HG03469 (cell line): ENCODE results near the gene TPD52L1.

ENCODE experiments used
- ATAC-seq: cut with Tn5 transposase; IDR thresholded peaks from one replicate; pipeline ENCODE4 v1.9.1; 2021; ENCODE audit warnings: mild to moderate bottlenecking, moderate library complexity, moderate number of reproducible peaks; ENCODE audit not compliant: unreplicated experiment

The TPD52L1 gene

GRCh38 chr6:125173341-125174095 lies 19.9 kb downstream of the TPD52L1 start:
- ATAC-seq, result no peak

GRCh38 chr6:125174626-125175025 lies 21.1 kb downstream of the TPD52L1 start:
- ATAC-seq, result no peak

- no peak for ATAC-seq
Observed at GRCh38 chr6:125175466-125176048, 22.0 kb downstream of the TPD52L1 start.

- ATAC-seq, result no peak
Observed at GRCh38 chr6:125182237-125183008, 28.9 kb downstream of the TPD52L1 start.

GRCh38 chr6:125183391-125183790 lies 29.8 kb downstream of the TPD52L1 start:
- no peak for ATAC-seq

- no peak for ATAC-seq
Observed at GRCh38 chr6:125188037-125188436, 34.5 kb downstream of the TPD52L1 start.

- ATAC-seq, result no peak
Observed at GRCh38 chr6:125188594-125189203, 35.1 kb downstream of the TPD52L1 start.

GRCh38 chr6:125189494-125189893 lies 35.9 kb downstream of the TPD52L1 start:
- no peak for ATAC-seq

GRCh38 chr6:125190667-125191066 lies 37.1 kb downstream of the TPD52L1 start:
- no peak for ATAC-seq

- peak; percentile 96 for ATAC-seq
Observed at GRCh38 chr6:125191916-125192609, 38.5 kb downstream of the TPD52L1 start.

GRCh38 chr6:125192610-125192930 lies 39.0 kb downstream of the TPD52L1 start:
- no peak for ATAC-seq

GRCh38 chr6:125193208-125193607 lies 39.6 kb downstream of the TPD52L1 start:
- no peak for ATAC-seq

GRCh38 chr6:125194941-125195340 lies 41.4 kb downstream of the TPD52L1 start:
- no peak for ATAC-seq

GRCh38 chr6:125195526-125195925 lies 42.0 kb downstream of the TPD52L1 start:
- ATAC-seq, result no peak

GRCh38 chr6:125196613-125197012 lies 43.0 kb downstream of the TPD52L1 start:
- no peak for ATAC-seq

- ATAC-seq, result no peak
Observed at GRCh38 chr6:125197795-125198269, 44.3 kb downstream of the TPD52L1 start.

- ATAC-seq, result no peak
Observed at GRCh38 chr6:125198398-125198937, 44.9 kb downstream of the TPD52L1 start.

- ATAC-seq, result no peak
Observed at GRCh38 chr6:125200941-125201340, 47.4 kb downstream of the TPD52L1 start.

GRCh38 chr6:125201961-125202729 lies 48.6 kb downstream of the TPD52L1 start:
- ATAC-seq, result no peak

GRCh38 chr6:125203395-125203794 lies 49.8 kb downstream of the TPD52L1 start:
- ATAC-seq, result no peak
